GM12865 (cell line): Measurements from ENCODE around the gene TEX50.
"Not testable (repeated sequence)": the region's sequence is repeated elsewhere in the genome, so short reads cannot be mapped to it uniquely, and the experiment has no call there.

ENCODE experiments used
- DNase-seq: peaks from one replicate; pipeline ENCODE4 v3.0.0; 2010; ENCODE audit warnings: low read depth
- H3K4me3 ChIP-seq: 2 replicates; pipeline ENCODE4 v1.5.1; 2011; ENCODE audit warnings: mild to moderate bottlenecking, low read depth, low read length, control low read depth
- TF ChIP-seq, protein P1 (sequence below): IDR thresholded peaks from 2 replicates; pipeline ENCODE4 v1.5.1; 2011; ENCODE audit warnings: low read length, control low read depth, low read depth, inconsistent platforms; ENCODE audit not compliant: insufficient read depth; ENCODE audit errors: missing control alignments

TEX50 gene

DNA sequence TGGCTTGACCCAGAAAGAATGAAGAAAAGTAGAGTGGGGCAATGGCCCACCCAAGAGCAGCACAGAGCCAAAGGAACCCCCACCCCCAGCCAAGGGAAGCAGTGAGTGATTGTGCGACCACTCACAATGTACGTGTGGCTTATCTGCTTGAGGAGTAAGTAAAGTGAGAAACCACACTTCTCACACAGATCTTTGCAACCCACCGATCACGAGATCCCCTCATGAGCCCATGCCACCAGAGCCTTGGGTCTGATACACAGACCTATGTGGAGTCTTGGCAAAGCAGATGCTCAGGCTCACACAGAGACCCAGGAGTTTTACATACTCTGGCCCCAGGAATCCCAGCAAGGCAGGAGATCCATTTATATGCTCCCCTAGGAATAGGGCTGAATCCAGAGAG is 18.3 kb upstream of the TEX50 start:
- TF ChIP-seq, protein P1, sequence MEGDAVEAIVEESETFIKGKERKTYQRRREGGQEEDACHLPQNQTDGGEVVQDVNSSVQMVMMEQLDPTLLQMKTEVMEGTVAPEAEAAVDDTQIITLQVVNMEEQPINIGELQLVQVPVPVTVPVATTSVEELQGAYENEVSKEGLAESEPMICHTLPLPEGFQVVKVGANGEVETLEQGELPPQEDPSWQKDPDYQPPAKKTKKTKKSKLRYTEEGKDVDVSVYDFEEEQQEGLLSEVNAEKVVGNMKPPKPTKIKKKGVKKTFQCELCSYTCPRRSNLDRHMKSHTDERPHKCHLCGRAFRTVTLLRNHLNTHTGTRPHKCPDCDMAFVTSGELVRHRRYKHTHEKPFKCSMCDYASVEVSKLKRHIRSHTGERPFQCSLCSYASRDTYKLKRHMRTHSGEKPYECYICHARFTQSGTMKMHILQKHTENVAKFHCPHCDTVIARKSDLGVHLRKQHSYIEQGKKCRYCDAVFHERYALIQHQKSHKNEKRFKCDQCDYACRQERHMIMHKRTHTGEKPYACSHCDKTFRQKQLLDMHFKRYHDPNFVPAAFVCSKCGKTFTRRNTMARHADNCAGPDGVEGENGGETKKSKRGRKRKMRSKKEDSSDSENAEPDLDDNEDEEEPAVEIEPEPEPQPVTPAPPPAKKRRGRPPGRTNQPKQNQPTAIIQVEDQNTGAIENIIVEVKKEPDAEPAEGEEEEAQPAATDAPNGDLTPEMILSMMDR, result no peak
- DNase-seq, result peak; percentile 40
- H3K4me3 ChIP-seq, result no peak overlapping the region

DNA sequence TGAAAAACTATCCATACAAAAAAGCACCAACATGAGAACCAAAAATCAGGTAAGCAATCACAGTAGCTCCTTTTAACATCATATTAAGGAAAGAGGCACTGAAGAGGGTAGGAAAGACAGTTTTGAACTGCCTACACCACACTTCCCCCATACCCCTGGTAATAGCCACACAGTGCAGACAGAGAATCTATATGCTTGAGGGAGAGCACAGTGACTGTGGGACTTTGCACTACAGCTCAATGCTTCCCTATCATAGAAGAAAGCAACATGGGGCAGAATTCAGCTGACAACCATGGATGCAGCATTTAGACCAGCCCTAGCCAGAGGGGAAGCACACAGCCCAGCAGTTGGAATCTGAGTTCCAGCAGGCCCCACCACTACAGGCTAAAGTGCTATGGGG is 7.9 kb upstream of the TEX50 start:
- no peak for DNase-seq
- H3K4me3 ChIP-seq, result no peak overlapping the region
- TF ChIP-seq, protein P1, result no peak

DNA sequence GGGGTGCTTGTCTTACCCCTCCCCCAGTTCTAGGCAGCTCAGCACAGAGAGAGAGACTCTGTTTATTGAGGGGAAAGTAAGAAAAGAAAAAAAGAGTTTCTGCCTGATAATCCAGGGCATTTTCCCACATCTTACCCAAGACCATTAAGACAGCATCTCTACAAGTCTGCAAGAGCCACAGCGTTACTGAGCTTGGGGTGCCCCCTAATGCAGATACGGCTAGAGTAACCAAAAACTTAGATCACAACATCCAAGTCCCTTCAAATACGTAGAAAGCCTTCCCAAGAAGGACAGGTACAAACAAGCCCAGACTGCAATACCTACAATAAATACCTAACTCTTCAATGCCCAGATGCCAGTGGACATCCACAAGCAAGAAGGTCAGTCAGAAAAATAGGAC is 6.2 kb upstream of the TEX50 start:
- no peak overlapping the region for H3K4me3 ChIP-seq
- TF ChIP-seq, protein P1, result no peak
- no peak for DNase-seq

DNA sequence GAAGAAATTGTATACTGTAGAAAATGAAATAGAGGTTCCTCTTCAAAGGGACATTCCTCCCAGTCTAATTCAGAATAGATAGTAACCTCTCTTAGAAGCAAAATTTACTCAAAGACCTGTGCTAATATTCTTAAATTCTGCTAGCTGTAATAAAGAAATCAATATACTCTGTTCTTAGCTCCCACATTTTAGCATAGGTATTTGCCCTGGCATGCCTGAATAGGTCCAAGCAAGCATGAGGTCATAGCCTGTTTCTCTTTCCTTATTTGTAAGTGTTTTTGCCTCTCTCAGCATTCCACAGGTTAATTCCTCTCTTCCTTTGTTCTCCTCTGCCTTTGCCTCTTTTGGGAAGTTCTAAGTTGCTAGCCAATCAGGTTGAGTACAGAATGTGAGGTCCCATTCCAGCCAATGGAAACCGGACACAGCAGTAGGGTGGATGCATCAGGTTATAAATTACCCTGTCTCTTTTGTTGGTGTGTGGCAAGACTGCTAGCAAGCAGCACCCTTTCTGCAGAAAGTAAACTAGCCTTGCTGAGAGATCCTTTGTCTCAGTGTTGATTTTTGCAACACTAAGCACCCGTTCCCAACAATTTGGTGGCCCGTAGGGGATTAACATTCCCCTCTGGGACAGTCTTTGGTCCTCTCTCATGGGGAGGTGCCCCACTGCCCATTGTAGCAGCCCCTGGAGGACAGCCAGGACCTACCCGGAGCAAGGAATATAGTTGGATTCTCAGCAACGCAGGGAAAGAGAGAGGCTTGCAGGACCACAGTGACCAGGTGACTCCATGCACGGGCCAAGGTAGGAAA is 2.3 kb downstream of the TEX50 start:
- H3K4me3 ChIP-seq, DNase-seq: not testable (repeated sequence)

DNA sequence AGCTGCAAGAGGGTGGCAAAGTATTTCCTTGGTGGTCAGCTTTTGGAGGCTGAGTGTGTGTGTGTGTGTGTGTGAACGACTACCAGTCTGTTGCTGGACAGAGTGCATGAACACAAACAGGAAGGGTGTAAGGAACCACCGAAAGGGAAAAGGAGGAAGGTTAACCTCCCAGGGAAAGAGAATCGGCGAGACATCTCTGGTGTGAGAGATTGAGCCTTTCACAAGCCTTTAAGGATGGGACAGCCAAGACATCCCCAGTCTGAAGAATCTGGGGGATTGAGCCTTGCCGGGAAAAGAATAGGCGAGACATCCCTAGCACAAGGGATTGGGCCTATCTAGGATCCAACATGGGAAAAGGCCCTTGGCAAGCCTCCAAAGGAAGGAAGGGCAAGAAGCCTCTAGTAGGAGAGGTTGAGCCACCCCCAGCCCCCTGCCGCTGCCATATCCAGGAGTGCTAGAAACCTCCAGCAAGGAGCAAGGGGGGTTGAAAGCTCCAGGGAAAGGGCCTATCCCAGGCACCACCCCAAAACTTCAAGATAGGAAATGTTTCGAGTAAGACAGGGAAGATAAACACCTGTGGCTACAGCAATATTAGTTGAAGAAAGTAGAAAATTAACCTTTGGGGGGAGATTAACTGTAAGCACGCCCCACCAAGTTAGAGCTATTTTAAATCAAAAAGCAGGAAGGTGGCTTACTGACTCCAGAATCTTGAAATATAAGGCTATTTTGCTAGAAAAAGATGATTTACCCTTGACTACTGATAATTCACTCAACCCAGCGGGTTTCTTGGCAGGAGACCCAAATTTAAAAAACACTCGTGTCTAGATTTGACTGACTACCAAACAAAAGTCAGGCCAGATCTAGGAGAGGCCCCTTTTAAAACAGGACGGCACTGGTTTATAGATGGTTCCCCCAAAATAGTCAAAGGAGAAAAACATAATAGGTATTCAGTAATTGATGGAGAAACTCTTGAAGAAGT is 3.2 kb downstream of the TEX50 start:
- DNase-seq, result no peak
- TF ChIP-seq, protein P1, result no peak
- H3K4me3 ChIP-seq, result no peak overlapping the region

DNA sequence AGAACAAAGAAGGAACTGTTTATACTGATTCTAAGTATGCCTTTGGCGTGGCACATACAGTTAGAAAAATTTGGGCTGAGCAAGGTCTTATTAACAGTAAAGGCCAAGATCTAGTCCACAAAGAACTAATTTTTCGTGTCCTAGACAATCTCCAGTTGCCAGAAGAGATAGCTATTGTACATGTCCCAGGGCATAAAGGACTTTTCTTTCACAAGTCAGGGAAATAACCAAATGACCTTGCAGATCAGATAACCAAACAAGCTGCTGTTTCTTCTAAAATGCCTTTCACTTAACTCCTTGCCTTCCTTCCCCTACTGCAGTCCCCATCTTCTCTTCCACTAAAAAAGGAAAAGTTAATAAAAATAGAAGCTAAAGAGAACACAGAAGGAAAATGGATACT is 4.0 kb downstream of the TEX50 start:
- TF ChIP-seq, protein P1, result no peak
- no peak for DNase-seq
- H3K4me3 ChIP-seq, result no peak overlapping the region

DNA sequence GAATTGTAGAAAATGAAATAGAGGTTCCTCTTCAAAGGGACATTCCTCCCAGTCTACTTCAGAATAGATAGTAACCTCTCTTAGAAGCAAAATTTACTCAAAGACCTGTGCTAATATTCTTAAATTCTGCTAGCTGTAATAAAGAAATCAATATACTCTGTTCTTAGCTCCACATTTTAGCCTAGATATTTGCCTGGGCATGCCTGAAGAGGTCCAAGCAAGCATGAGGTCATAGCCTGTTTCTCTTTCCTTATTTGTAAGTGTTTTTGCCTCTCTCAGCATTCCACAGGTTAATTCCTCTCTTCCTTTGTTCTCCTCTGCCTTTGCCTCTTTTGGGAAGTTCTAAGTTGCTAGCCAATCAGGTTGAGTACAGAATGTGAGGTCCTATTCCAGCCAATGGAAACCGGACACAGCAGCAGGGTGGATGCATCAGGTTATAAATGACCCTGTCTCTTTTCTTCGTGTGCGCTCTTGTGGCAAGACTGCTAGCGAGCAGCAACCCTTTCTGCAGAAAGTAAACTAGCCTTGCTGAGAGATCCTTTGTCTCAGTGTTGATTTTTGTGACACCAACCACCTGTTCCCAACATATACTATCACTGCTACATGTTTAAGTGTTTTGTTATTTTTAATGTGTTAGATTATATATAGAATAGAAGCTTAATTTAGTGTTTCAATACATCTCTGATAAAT is 7.5 kb downstream of the TEX50 start:
- DNase-seq, H3K4me3 ChIP-seq: not testable (repeated sequence)
